Thymus (tissue), 11 donors: ENCODE data around the gene NEGR1. TPM values are rescaled to one million over a fixed set of nuclear protein-coding genes. Genes with fewer than 3 reads are reported as not detected.

Experiments
- DNase-seq, 9 donors: peaks; one replicate each; pipeline ENCODE4 v3.0.0-alpha.2; 2013; ENCODE audit warnings: low spot score in 9 of 9, low read depth in 6 of 9, missing footprints in 1 of 9
- H3K27ac ChIP-seq, 2 donors: one replicate each; pipeline ENCODE4 v1.5.1; 2013; ENCODE audit warnings: control low read depth in 1 of 2, low read depth in 1 of 2, low read length in 1 of 2, mild to moderate bottlenecking in 1 of 2, moderate library complexity in 1 of 2
- H3K27me3 ChIP-seq, 2 donors: one replicate each; pipeline ENCODE4 v1.5.1; 2013; ENCODE audit warnings: low read length in 1 of 2; ENCODE audit not compliant: control insufficient read depth in 2 of 2, insufficient read depth in 1 of 2
- H3K36me3 ChIP-seq, 2 donors: one replicate each; pipeline ENCODE4 v1.5.1; 2013; ENCODE audit warnings: low read length in 1 of 2, mild to moderate bottlenecking in 1 of 2, moderate library complexity in 1 of 2; ENCODE audit not compliant: control insufficient read depth in 2 of 2, insufficient read depth in 2 of 2
- H3K4me1 ChIP-seq, 2 donors: one replicate each; pipeline ENCODE4 v1.5.1; 2013; ENCODE audit warnings: low read length in 2 of 2; ENCODE audit not compliant: control insufficient read depth in 2 of 2, insufficient read depth in 2 of 2
- H3K4me3 ChIP-seq, 2 donors: one replicate each; pipeline ENCODE4 v1.5.1; 2013; ENCODE audit warnings: low read length in 2 of 2, control low read depth in 1 of 2, mild to moderate bottlenecking in 1 of 2
- H3K9me3 ChIP-seq, 2 donors: one replicate each; pipeline ENCODE4 v1.5.1; 2013; ENCODE audit warnings: low read length in 1 of 2, mild to moderate bottlenecking in 1 of 2; ENCODE audit not compliant: control insufficient read depth in 2 of 2, insufficient read depth in 1 of 2
- WGBS: extraction: QIAGEN DNeasy Blood & Tissue Kit; methylation state at CpG from one replicate; pipeline ENCODE4 v1.1.7; 2013; 5-methylcytosine and 5-hydroxymethylcytosine counted together
- polyA plus RNA-seq: library from polyadenylated mRNA; stranded (reverse); fragments of 200-250 nt; gene quantifications from one replicate; pipeline ENCODE4 v1.2.3, GENCODE V29; 2013
- total RNA-seq: library from RNA; stranded (reverse); fragments of 120-200 nt; gene quantifications from one replicate; pipeline ENCODE4 v1.2.4, GENCODE V29; 2013
- donor health status: healthy.

The NEGR1 gene
- total and polyA plus RNA-seq, 2 donors: 2.8 to 3.3 TPM

- Histone ChIP-seq H3K4me1 (no peaks in the 10 kb centered on the region), H3K27me3 (no peaks in the 10 kb centered on the region), H3K36me3 (no peaks in the 10 kb centered on the region), H3K27ac (no peak overlapping the region), H3K4me3 (no peak overlapping the region), H3K9me3 (no peaks in the 10 kb centered on the region)
- 94% methylated on average over 2 of the region's 2 CpGs for WGBS
- DNase-seq: no peak
These were observed 538.5 kb downstream of the NEGR1 start for GRCh38 chr1:71743862-71744261.

GRCh38 chr1:71738910-71739309, 543.4 kb downstream of the NEGR1 start:
- WGBS: 96% methylated on average over 2 of the region's 2 CpGs
- Histone ChIP-seq H3K36me3 (no peaks in the 10 kb centered on the region), H3K4me1 (peaks cover 0 to 2% of the 10 kb centered on the region in 2 donors), H3K27me3 (no peaks in the 10 kb centered on the region), H3K4me3 (no peak overlapping the region), H3K27ac (no peak overlapping the region), H3K9me3 (no peaks in the 10 kb centered on the region)
- no peak for DNase-seq

- Histone ChIP-seq H3K4me3 (no peak overlapping the region), H3K36me3 (no peaks in the 10 kb centered on the region), H3K9me3 (no peaks in the 10 kb centered on the region), H3K27ac (no peak overlapping the region), H3K4me1 (peaks cover 0 to 3% of the 10 kb centered on the region in 2 donors), H3K27me3 (no peaks in the 10 kb centered on the region)
- 100% methylated on average over 1 of the region's 1 CpG for WGBS
- DNase-seq: no peak
These were observed 544.1 kb downstream of the NEGR1 start for GRCh38 chr1:71738256-71738655.

- Histone ChIP-seq H3K27me3 (no peaks in the 10 kb centered on the region), H3K9me3 (no peaks in the 10 kb centered on the region), H3K27ac (no peak overlapping the region), H3K36me3 (no peaks in the 10 kb centered on the region), H3K4me3 (no peak overlapping the region), H3K4me1 (peaks cover 0 to 8% of the 10 kb centered on the region in 2 donors)
- DNase-seq: no peak
- WGBS: 97% methylated on average over 3 of the region's 3 CpGs
These were observed 544.6 kb downstream of the NEGR1 start for GRCh38 chr1:71737768-71738167.

GRCh38 chr1:71733121-71733520, 549.2 kb downstream of the NEGR1 start:
- Histone ChIP-seq H3K36me3 (no peaks in the 10 kb centered on the region), H3K4me3 (no peak overlapping the region), H3K4me1 (peaks cover 4 to 17% of the 10 kb centered on the region in 2 donors), H3K27me3 (no peaks in the 10 kb centered on the region), H3K27ac (peak overlapping the region in 1 of 2 donors; percentile 79), H3K9me3 (no peaks in the 10 kb centered on the region)
- 8% methylated on average over 2 of the region's 2 CpGs for WGBS
- DNase-seq: peak in 4 of 9 donors; percentile 14 to 63 (median 36)

DNA sequence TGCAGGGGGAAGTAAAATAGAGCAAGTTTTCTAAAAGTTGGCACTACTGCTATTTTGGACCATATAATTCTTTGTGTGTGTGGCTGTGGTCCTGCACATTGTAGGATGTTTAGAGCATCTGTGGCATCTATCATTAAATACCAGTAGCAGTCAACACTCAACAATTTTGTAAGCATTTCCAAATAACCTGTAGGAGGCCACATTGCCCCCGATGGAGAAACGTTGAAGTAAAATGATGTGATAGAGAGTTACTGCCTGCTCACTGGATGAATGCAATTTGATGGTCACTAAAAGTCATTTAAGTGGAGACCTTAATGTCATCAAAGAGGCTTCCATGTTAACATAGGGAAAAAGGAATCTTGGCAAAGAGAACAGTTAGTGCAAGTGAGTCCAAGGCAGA, 560.8 kb downstream of the NEGR1 start:
- H3K27me3 ChIP-seq: no peaks in the 10 kb centered on the region
- 95% methylated on average over 2 of the region's 2 CpGs for WGBS
- no peak overlapping the region for H3K4me3 ChIP-seq
- H3K27ac ChIP-seq: no peak overlapping the region
- H3K4me1 ChIP-seq: no peaks in the 10 kb centered on the region
- DNase-seq: no peak
- H3K9me3 ChIP-seq: no peaks in the 10 kb centered on the region
- H3K36me3 ChIP-seq: no peaks in the 10 kb centered on the region

DNA sequence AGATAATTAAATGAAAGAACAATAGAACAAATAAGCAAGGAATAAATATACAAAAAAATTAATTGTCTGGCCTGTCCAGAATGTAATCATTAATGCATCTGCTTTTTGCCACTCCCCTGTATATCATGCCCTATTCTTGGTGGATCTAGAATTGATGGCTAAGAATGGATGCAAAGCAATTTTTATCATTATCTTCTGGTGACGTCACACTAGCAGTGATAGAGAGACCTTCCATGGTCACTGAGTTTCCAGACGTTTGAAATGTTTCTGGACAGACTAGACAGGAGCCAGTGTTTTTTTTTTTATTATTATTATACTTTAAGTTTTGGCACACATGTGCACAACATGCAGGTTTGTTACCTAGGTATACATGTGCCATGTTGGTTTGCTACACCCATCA, 563.0 kb downstream of the NEGR1 start:
- Histone ChIP-seq H3K4me1 (no peaks in the 10 kb centered on the region), H3K36me3 (no peaks in the 10 kb centered on the region), H3K27ac (no peak overlapping the region), H3K4me3 (no peak overlapping the region), H3K9me3 (peaks cover 0 to 8% of the 10 kb centered on the region in 2 donors), H3K27me3 (no peaks in the 10 kb centered on the region)
- 98% methylated on average over 2 of the region's 2 CpGs for WGBS
- DNase-seq: no peak

- Histone ChIP-seq H3K27ac (no peak overlapping the region), H3K4me1 (no peaks in the 10 kb centered on the region), H3K4me3 (no peak overlapping the region), H3K36me3 (no peaks in the 10 kb centered on the region), H3K9me3 (peaks cover 0 to 8% of the 10 kb centered on the region in 2 donors), H3K27me3 (no peaks in the 10 kb centered on the region)
- DNase-seq: no peak
These were observed 565.2 kb downstream of the NEGR1 start for GRCh38 chr1:71717186-71717585.

DNA sequence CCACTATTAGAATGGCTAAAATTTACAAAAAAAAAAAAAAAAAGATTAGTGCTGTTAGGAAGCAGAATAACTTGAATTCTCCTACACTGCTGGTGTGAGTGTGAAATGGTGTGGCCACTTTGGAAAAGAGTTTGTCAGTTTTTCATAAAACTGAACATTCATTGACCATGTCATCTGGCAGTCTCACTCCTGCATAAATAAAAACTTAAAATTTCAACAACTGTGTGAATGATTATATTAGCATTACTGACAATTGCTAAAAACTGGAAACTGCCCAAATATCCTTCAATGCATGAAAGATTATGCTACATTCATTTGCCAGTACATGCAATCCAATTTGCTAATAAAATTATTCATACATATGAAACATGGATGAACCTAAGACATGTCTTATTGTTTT, 570.9 kb downstream of the NEGR1 start:
- H3K27ac ChIP-seq: no peak overlapping the region
- no peaks in the 10 kb centered on the region for H3K36me3 ChIP-seq
- H3K4me1 ChIP-seq: peaks cover 7 to 13% of the 10 kb centered on the region in 2 donors
- DNase-seq: no peak
- no peaks in the 10 kb centered on the region for H3K27me3 ChIP-seq
- peaks cover 0 to 11% of the 10 kb centered on the region in 2 donors for H3K9me3 ChIP-seq
- H3K4me3 ChIP-seq: no peak overlapping the region
